Measurements from ENCODE around the gene B3GNT5. TPM values are rescaled to one million over a fixed set of nuclear protein-coding genes. Genes with fewer than 3 reads are reported as not detected.
A peak's percentile ranks its signal among the peaks of the same experiment; 100 is the strongest.

B3GNT5 gene
- total RNA-seq, 4 donors from 2014 or later = 6.0 to 46.3 (median 39.9) TPM

- H3K27ac ChIP-seq = peak overlapping the region in 1 of 4 donors; percentile 35
- no peaks in the 10 kb centered on the region for H3K36me3 ChIP-seq
- DNase-seq = no peak
- H3K4me3 ChIP-seq = no peak overlapping the region
- in situ Hi-C loops (cut with MboI; ENCODE audit: low pct_ligation_motif_present in 1 of 4, low pct_unique_long_range_greater_than_20kb in 1 of 4, low sequenced_read_pairs in 3 of 4) (no loop called here), intact Hi-C loops (cut with DNase I; ENCODE audit: low total_unique reads) (no loop called here)
- 51 to 80% methylated on average over 5 to 7 of the region's 7 CpGs for WGBS, 2 donors (ENCODE audit: low coverage in 1 of 2)
- H3K4me1 ChIP-seq = peaks cover 0 to 6% (median 4%) of the 10 kb centered on the region in 4 donors
- no peak for TF ChIP-seq CTCF (IDR thresholded peaks at IDR 0.05)
- TF ChIP-seq POLR2AphosphoS5 (IDR thresholded peaks at IDR 0.05) = no peak
- no peak for TF ChIP-seq POLR2A (IDR thresholded peaks at IDR 0.05)
- no peak for TF ChIP-seq EP300 (IDR thresholded peaks at IDR 0.05; ENCODE audit: low read depth)
- H3K9me3 ChIP-seq = no peaks in the 10 kb centered on the region
- peaks cover 3% of the 10 kb centered on the region for H3K27me3 ChIP-seq
Observed at GRCh38 chr3:183212565-183212964, 40.5 kb upstream of the B3GNT5 start.

- H3K36me3 ChIP-seq = no peaks in the 10 kb centered on the region
- TF ChIP-seq EP300 (IDR thresholded peaks at IDR 0.05; ENCODE audit: low read depth) (no peak), CTCF (IDR thresholded peaks at IDR 0.05) (no peak), POLR2AphosphoS5 (IDR thresholded peaks at IDR 0.05) (no peak), POLR2A (IDR thresholded peaks at IDR 0.05) (no peak)
- peak overlapping the region in 1 of 4 donors; percentile 12 for H3K27ac ChIP-seq
- in situ Hi-C loops (cut with MboI; ENCODE audit: low pct_ligation_motif_present in 1 of 4, low pct_unique_long_range_greater_than_20kb in 1 of 4, low sequenced_read_pairs in 3 of 4) (no loop called here), intact Hi-C loops (cut with DNase I; ENCODE audit: low total_unique reads) (no loop called here)
- no peak overlapping the region for H3K4me3 ChIP-seq
- peaks cover 0 to 6% (median 4%) of the 10 kb centered on the region in 4 donors for H3K4me1 ChIP-seq
- no peak for DNase-seq
- WGBS, 2 donors (ENCODE audit: low coverage in 1 of 2) = 71 to 76% methylated on average over 3 of the region's 3 CpGs
- no peaks in the 10 kb centered on the region for H3K9me3 ChIP-seq
- H3K27me3 ChIP-seq = peaks cover 8% of the 10 kb centered on the region
Observed at GRCh38 chr3:183213415-183214276, 39.4 kb upstream of the B3GNT5 start.

- intact Hi-C loops (cut with DNase I; ENCODE audit: low total_unique reads) = no loop called here
- 32 to 71% methylated on average over 2 of the region's 2 CpGs for WGBS, 2 donors (ENCODE audit: low coverage in 1 of 2)
Observed at GRCh38 chr3:183214277-183214612, 38.8 kb upstream of the B3GNT5 start.

More at GRCh38 chr3:183214277-183214612, 38.8 kb upstream of the B3GNT5 start:
- Histone ChIP-seq H3K4me1 (peaks cover 0 to 6% (median 4%) of the 10 kb centered on the region in 4 donors), H3K36me3 (no peaks in the 10 kb centered on the region), H3K4me3 (no peak overlapping the region), H3K27me3 (peaks cover 8% of the 10 kb centered on the region), H3K9me3 (no peaks in the 10 kb centered on the region), H3K27ac (no peak overlapping the region)
- no peak for DNase-seq
- TF ChIP-seq EP300 (IDR thresholded peaks at IDR 0.05; ENCODE audit: low read depth) (no peak), CTCF (IDR thresholded peaks at IDR 0.05) (no peak), POLR2AphosphoS5 (IDR thresholded peaks at IDR 0.05) (no peak), POLR2A (IDR thresholded peaks at IDR 0.05) (no peak)
- in situ Hi-C loops (cut with MboI; ENCODE audit: low pct_ligation_motif_present in 1 of 4, low pct_unique_long_range_greater_than_20kb in 1 of 4, low sequenced_read_pairs in 3 of 4) = no loop called here

Data from transverse colon (tissue), 4 donors.